ENCODE measurements around the gene IRF2BP1. TPM values are rescaled to one million over a fixed set of nuclear protein-coding genes. Genes with fewer than 3 reads are reported as not detected.

Gene IRF2BP1
- total and polyA plus RNA-seq, 2 of the 13 experiments (the other 11 are each of a cell fraction or from before 2014, with no cell fraction given): 4.3 to 14.3 TPM

DNA sequence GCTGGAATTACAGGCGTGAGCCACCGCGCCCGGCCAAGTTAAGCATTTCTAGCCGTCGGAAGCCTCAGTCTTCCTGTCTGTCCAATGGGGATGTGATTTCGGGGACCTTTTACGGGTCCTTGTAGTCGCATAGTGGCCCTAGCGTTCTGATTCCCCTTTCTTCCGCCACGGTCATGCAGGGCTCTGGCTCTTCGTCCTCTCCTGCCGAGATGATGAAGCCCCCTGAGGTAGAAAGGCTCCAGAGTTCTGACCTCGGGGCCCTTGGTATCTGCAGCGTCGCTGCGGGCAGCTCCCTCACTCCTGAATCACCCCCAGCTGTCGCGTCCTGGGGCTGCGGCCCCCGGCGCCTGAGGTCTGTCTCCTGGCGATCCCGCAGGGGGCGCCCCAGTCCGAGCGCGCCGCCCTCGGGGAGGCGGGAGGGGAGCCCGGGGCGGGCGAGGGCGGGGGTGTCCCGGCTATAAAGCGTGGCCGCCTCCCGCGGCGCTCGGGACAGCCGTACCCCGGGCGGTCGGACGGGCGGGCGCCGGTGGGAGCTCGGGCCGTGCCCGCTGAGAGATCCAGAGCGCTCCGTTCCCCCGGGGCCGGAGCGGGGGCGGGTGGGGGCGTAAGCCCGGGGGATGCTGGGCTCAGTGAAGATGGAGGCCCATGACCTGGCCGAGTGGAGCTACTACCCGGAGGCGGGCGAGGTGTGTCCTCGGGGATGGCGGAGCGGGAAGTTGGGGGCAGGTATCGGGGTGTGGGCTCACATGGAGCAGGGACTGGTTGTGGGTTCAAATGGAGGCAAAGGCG lies 21.9 kb downstream of the IRF2BP1 start, which contains the start of gene FOXA3 (continued):
- TF ChIP-seq ZBTB44 (CRISPR knock-in tag; IDR thresholded peaks at IDR 0.05) (no peak), ZFP41 (CRISPR knock-in tag; IDR thresholded peaks at IDR 0.05; ENCODE audit: borderline replicate concordance) (no peak), BORCS8-MEF2B (CRISPR knock-in tag; IDR thresholded peaks at IDR 0.05) (0 out of 2 replicates have a peak, but pooled peaks have one; percentile 16), ZNF143 (CRISPR knock-in tag; IDR thresholded peaks at IDR 0.05) (peak; percentile 46; the same call in 1 of the 2 replicates), IKZF5 (CRISPR knock-in tag; IDR thresholded peaks at IDR 0.05) (peak; percentile 67; the same call in 1 of the 2 replicates), ZNF709 (CRISPR knock-in tag; IDR thresholded peaks at IDR 0.05) (0 out of 2 replicates have a peak, but pooled peaks have one; percentile 59), BHLHE40 (IDR thresholded peaks at IDR 0.05; ENCODE audit: low read length) (peak; percentile 54; the same call in 1 of the 2 replicates), HES4 (CRISPR knock-in tag; IDR thresholded peaks at IDR 0.05; ENCODE audit: borderline replicate concordance) (0 out of 2 replicates have a peak, but pooled peaks have one; percentile 69), NONO (IDR thresholded peaks at IDR 0.05) (no peak), NONO (CRISPR knock-in tag; conservative IDR thresholded peaks at IDR 0.05) (0 out of 2 replicates have a peak, but pooled peaks have one; percentile 49), TP53 (CRISPR knock-in tag; conservative IDR thresholded peaks at IDR 0.05) (no peak), ARID2 (CRISPR knock-in tag; IDR thresholded peaks at IDR 0.05; ENCODE audit: borderline replicate concordance) (0 out of 2 replicates have a peak, but pooled peaks have one; percentile 33), ZBTB49 (CRISPR knock-in tag; IDR thresholded peaks at IDR 0.05; ENCODE audit: borderline replicate concordance) (no peak), ZNF20 (CRISPR knock-in tag; IDR thresholded peaks at IDR 0.05) (0 out of 2 replicates have a peak, but pooled peaks have one; percentile 40), REPIN1 (CRISPR knock-in tag; IDR thresholded peaks at IDR 0.05; ENCODE audit: borderline replicate concordance, low read depth) (0 out of 2 replicates have a peak, but pooled peaks have one; percentile 14), MAFF (IDR thresholded peaks at IDR 0.05; ENCODE audit: low read depth, low read length) (no peak), NKX3-1 (CRISPR knock-in tag; IDR thresholded peaks at IDR 0.05) (0 out of 2 replicates have a peak, but pooled peaks have one; percentile 10), FOXK1 (CRISPR knock-in tag; IDR thresholded peaks at IDR 0.05; ENCODE audit: borderline replicate concordance, low read depth) (0 out of 2 replicates have a peak, but pooled peaks have one; percentile 45), TAF15 (IDR thresholded peaks at IDR 0.05; ENCODE audit: low read depth, low read length, poor library complexity, severe bottlenecking) (no peak), DRAP1 (CRISPR knock-in tag; IDR thresholded peaks at IDR 0.05) (peak; percentile 88)
- TF ChIP-seq, protein P1, sequence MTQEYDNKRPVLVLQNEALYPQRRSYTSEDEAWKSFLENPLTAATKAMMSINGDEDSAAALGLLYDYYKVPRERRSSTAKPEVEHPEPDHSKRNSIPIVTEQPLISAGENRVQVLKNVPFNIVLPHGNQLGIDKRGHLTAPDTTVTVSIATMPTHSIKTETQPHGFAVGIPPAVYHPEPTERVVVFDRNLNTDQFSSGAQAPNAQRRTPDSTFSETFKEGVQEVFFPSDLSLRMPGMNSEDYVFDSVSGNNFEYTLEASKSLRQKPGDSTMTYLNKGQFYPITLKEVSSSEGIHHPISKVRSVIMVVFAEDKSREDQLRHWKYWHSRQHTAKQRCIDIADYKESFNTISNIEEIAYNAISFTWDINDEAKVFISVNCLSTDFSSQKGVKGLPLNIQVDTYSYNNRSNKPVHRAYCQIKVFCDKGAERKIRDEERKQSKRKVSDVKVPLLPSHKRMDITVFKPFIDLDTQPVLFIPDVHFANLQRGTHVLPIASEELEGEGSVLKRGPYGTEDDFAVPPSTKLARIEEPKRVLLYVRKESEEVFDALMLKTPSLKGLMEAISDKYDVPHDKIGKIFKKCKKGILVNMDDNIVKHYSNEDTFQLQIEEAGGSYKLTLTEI (CRISPR knock-in tag; conservative IDR thresholded peaks at IDR 0.05): no peak

Data from HepG2 (cell line).